ENCODE measurements around the gene MAP2K6.
"Not testable (repeated sequence)": the region's sequence is repeated elsewhere in the genome, so short reads cannot be mapped to it uniquely, and the experiment has no call there.

The MAP2K6 gene

DNA sequence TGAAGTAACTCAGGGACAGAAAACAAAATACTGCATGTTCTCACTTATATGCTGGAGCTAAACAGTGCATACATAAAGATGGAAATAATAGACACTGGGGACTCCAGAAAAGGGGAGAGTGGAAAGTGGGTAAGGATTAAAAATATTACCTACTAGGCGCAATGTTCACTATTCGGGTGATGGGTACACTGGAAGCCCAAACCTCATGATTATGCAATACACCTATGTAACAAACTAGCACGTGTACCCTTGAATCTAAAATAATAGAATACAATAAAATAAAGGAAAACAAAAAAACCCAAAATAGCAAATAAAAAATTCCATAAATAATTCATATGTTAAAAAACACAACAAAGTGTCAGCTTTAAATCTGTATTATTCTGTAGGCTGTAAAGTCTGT, 56.9 kb downstream of the MAP2K6 start:
- DNase-seq (no peak), ATAC-seq (replicated peaks) (no peak)
- H3K36me3 Mint-ChIP-seq (ENCODE audit: insufficient read depth), result peaks cover 3% of the 10 kb centered on the region
- peaks cover 14 to 32% of the 10 kb centered on the region in 2 donors for H3K4me1 Mint-ChIP-seq (ENCODE audit: low read depth in 2 of 2)
- H3K27me3 Mint-ChIP-seq, result no peaks in the 10 kb centered on the region
- peak overlapping the region in 1 of 2 donors; percentile 7 for H3K27ac Mint-ChIP-seq
- H3K9me3 Mint-ChIP-seq, result no peaks in the 10 kb centered on the region
- no peak overlapping the region for H3K4me3 Mint-ChIP-seq

DNA sequence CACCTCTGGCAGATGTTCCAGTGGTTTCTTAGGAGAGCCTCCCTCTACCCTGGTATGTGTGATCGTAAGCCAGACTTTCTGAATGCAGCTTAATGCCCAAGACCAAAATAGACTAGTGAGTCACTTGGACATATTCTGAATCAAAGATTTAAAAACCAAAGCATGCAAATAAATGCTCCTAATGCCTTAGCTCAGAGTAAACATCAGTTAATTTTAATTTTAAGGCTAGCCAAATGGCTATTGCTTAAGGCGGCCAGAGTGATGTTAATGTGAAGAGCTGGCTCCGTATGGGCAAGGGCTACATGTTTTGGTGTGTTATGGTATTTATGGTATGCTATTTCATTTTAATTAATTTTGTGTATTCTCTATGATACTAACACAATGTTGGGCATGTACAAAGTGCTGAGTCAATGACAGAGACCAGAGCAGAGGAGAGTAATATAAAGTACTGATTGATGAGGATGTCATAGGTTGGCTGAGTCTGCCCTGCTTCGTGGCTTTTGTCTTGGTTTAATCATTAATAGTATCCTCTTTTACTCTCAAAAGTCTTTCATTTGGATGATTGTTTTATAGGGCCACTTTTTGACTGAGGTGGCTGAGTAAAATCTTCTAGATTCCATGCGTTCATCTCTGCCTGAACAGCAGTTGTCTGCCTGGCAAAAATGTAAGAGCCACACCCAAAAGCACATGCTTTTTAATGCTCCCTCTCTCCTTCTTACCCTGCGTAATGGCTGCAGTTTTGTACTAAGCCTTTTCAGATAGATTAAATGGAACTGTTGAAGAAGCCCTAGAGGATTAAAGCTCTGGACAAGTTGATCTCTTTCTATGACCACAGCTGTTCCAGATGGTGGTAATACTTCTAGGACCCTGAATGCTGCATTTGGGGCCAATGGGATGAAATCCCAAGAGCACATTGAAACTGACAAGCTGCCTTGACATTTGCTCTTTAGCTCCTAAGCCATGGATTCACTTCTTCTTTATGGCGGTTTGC, 59.6 kb downstream of the MAP2K6 start:
- Mint-ChIP-seq H3K27me3 (no peaks in the 10 kb centered on the region), H3K9me3 (no peaks in the 10 kb centered on the region), H3K4me1 (ENCODE audit: low read depth in 2 of 2) (peaks cover 26 to 37% of the 10 kb centered on the region in 2 donors), H3K4me3 (no peak overlapping the region), H3K36me3 (ENCODE audit: insufficient read depth) (peaks cover 3% of the 10 kb centered on the region), H3K27ac (no peak overlapping the region)
- ATAC-seq (replicated peaks), result no peak
- DNase-seq, result no peak

DNA sequence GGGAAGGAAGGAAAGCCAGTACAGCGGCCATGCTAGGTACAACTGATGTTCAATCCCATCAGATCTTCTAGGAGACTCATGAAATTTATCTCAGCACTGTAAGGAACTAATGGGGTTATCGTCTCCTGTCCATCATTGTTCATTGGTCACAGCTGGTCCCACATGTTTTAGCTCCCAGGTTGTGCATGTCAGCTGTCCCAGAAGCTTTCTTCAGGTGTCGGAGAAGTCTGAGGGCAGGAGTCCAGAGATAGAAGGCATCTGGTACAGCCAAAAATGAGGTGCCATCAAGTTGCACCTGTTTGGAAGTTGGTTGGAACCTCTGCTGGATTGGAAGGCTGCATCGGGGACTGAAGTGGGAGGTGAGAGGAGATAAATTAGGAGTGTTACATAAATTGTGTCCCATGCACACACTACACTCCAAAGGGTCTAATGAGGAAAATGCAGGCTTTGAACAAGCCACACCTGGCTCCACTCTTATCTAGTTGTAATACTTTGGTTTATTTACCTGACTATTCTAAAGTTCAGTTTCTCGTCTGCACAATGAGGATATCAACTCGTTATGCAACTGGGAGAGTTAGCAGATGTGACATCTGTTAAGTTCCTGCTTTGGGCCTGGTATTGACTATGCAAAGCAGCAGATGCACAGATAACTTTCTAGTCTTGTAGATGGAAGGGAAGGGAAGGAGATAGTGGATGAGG, 62.9 kb downstream of the MAP2K6 start:
- Mint-ChIP-seq H3K27me3 (no peaks in the 10 kb centered on the region), H3K27ac (peak overlapping the region; percentile 0 to 3), H3K9me3 (no peaks in the 10 kb centered on the region), H3K36me3 (ENCODE audit: insufficient read depth) (peaks cover 5% of the 10 kb centered on the region), H3K4me3 (no peak overlapping the region), H3K4me1 (ENCODE audit: low read depth in 2 of 2) (peaks cover 23 to 33% of the 10 kb centered on the region in 2 donors)
- DNase-seq, result no peak
- ATAC-seq (replicated peaks), result no peak

DNA sequence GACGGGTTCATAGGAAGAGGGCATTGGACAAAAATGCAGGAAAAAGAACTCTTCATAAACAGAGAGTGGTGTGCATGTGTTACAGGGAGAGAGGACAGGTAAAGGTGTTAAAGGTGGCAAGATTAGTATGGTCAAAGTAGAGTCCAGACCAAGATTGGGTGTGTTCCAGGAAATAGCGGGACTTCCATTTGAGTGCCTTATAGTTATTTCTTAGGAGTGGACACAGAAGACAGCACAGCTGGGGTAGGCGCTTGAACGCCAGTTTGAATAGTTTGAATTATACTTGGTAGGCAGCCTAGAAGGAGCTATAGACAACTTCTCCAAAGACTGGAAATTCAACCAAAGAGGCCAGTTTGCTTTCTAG, 63.4 kb downstream of the MAP2K6 start:
- DNase-seq (no peak), ATAC-seq (replicated peaks) (no peak)
- Mint-ChIP-seq H3K9me3 (no peaks in the 10 kb centered on the region), H3K4me1 (ENCODE audit: low read depth in 2 of 2) (peaks cover 23 to 33% of the 10 kb centered on the region in 2 donors), H3K27ac (peak overlapping the region in 1 of 2 donors; percentile 3), H3K4me3 (no peak overlapping the region), H3K36me3 (ENCODE audit: insufficient read depth) (peaks cover 5% of the 10 kb centered on the region), H3K27me3 (no peaks in the 10 kb centered on the region)

DNA sequence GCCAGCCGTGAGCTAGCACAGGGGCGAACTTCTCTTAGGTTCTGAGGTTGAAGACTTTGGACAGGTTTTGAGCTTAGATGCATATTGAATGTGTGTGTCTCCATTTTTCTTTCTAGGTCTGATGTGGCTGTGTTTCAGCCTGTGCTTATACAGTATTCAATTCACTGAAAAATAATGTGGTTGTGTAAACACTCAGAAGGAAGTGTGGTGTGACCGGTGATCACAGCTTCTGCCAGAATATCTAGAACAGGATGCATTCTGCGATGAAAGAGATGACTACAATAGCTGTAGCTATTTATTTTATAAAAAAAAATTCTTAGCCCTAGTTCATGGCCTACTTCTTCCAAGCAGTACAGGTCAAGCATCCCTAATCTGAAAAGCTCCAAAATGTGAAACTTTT, 64.4 kb downstream of the MAP2K6 start:
- ATAC-seq (replicated peaks) (peak; percentile 78), DNase-seq (no peak)
- H3K27ac Mint-ChIP-seq, result peak overlapping the region; percentile 3 to 65
- H3K27me3 Mint-ChIP-seq, result no peaks in the 10 kb centered on the region
- H3K36me3 Mint-ChIP-seq (ENCODE audit: insufficient read depth), result peaks cover 5% of the 10 kb centered on the region
- peak overlapping the region in 1 of 2 donors; percentile 45 for H3K4me3 Mint-ChIP-seq
- H3K9me3 Mint-ChIP-seq, result no peaks in the 10 kb centered on the region
- peaks cover 21 to 29% of the 10 kb centered on the region in 2 donors for H3K4me1 Mint-ChIP-seq (ENCODE audit: low read depth in 2 of 2)

DNA sequence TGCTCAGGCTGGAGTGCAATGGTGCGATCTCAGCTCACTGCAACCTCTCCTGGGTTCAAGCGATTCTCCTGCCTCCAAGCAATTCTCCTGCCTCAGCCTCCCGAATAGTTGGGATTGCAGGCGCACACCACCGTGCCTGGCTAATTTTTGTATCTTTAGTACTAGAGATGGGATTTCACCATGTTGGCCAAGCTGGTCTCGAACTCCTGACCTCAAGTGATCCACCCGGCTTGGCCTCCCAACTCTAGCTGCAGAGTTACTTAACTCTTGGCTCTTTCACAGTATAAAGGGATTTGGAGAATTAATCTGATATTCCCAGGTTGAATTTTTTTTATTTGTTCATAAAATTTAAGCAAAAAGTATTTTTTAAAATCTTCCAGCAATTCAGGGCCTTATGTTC, 65.3 kb downstream of the MAP2K6 start:
- not testable (repeated sequence) for H3K27me3 Mint-ChIP-seq; H3K9me3 Mint-ChIP-seq; ATAC-seq (replicated peaks); H3K36me3 Mint-ChIP-seq (ENCODE audit: insufficient read depth); DNase-seq; H3K27ac Mint-ChIP-seq; H3K4me3 Mint-ChIP-seq
- peaks cover 20 to 35% of the 10 kb centered on the region in 2 donors for H3K4me1 Mint-ChIP-seq (ENCODE audit: low read depth in 2 of 2)

DNA sequence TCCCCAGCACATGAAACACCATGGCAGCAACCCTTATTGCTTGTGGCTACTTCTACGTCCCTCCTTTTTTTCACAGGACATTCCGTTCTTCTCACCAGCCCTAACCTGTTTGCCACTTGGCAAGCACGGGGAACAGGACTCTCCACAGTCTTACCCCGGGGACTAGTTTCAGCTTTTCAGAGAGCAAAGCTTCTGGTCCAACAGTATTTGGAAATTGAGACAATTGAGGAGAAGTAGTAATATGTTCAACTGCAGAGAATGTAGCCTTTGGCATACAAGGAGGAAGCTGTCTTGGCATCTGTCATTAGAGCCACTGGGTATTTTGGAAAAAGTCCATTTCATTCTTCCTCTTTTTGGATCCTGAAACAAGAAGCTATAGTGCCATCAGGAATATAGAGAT, 65.7 kb downstream of the MAP2K6 start:
- no peaks in the 10 kb centered on the region for H3K27me3 Mint-ChIP-seq
- H3K4me1 Mint-ChIP-seq (ENCODE audit: low read depth in 2 of 2), result peaks cover 21 to 39% of the 10 kb centered on the region in 2 donors
- H3K4me3 Mint-ChIP-seq, result no peak overlapping the region
- H3K9me3 Mint-ChIP-seq, result no peaks in the 10 kb centered on the region
- H3K27ac Mint-ChIP-seq, result no peak overlapping the region
- no peak for DNase-seq
- no peak for ATAC-seq (replicated peaks)
- peaks cover 5% of the 10 kb centered on the region for H3K36me3 Mint-ChIP-seq (ENCODE audit: insufficient read depth)

DNA sequence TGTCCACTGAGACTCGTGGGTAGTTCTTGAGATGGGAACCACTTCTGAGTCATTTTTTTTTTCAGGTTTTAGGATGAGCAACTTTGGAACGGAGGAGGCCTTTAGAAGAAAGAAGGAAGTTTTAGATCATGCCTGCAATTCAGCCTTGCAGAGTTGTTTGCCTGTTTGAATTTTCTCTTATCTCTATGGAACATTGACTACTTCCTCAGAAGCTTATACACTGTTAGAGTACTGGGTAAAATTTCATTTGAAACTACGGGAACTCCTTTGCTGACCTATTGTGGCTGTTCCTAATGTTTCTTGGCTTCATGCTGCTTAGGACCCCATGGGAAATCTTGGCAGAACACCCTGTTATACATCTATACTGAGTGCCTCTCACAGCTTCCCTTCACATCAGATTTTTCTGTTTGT, 70.8 kb downstream of the MAP2K6 start:
- no peak for DNase-seq
- Mint-ChIP-seq H3K4me3 (no peak overlapping the region), H3K27me3 (no peaks in the 10 kb centered on the region), H3K36me3 (ENCODE audit: insufficient read depth) (no peaks in the 10 kb centered on the region), H3K4me1 (ENCODE audit: low read depth in 2 of 2) (peaks cover 5 to 17% of the 10 kb centered on the region in 2 donors), H3K9me3 (no peaks in the 10 kb centered on the region), H3K27ac (no peak overlapping the region)
- ATAC-seq (replicated peaks), result no peak

DNA sequence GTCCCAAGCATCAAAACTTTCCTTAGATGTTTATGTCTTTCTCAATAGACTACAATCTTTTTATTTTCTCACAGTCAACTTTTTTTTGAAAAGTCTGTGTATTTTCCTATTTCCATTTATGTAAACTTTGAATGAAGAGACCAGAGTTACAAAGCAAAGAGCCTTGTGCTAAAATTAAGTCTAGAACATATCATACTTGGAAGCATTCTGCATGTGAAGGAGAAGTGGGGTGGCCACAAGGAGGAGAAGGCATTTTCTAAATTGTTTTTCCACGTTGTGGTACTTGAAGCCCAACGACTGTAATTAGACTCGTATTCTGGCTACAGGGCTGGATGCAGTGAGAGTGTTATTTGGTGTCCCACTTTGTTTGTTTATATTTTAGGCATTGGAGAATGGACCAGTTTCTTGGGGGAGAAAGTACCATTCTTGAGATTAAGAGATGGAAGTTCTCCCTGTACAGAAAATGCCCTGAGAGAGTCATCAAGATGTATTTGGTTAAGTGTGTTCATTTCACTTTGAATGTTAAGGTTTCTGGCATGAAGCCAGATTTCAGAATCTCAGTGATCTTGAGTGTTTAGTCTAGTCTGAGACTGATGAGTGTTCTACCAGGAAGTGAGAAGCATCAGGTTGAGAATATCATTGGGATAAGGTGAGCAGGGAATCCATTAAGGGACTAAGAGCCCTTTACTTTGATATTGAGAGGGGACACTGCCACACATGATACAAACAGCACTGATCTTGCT, 71.6 kb downstream of the MAP2K6 start:
- Mint-ChIP-seq H3K4me1 (ENCODE audit: low read depth in 2 of 2) (peaks cover 6 to 23% of the 10 kb centered on the region in 2 donors), H3K27ac (no peak overlapping the region), H3K36me3 (ENCODE audit: insufficient read depth) (no peaks in the 10 kb centered on the region), H3K4me3 (no peak overlapping the region), H3K9me3 (no peaks in the 10 kb centered on the region), H3K27me3 (no peaks in the 10 kb centered on the region)
- DNase-seq (no peak), ATAC-seq (replicated peaks) (no peak)

DNA sequence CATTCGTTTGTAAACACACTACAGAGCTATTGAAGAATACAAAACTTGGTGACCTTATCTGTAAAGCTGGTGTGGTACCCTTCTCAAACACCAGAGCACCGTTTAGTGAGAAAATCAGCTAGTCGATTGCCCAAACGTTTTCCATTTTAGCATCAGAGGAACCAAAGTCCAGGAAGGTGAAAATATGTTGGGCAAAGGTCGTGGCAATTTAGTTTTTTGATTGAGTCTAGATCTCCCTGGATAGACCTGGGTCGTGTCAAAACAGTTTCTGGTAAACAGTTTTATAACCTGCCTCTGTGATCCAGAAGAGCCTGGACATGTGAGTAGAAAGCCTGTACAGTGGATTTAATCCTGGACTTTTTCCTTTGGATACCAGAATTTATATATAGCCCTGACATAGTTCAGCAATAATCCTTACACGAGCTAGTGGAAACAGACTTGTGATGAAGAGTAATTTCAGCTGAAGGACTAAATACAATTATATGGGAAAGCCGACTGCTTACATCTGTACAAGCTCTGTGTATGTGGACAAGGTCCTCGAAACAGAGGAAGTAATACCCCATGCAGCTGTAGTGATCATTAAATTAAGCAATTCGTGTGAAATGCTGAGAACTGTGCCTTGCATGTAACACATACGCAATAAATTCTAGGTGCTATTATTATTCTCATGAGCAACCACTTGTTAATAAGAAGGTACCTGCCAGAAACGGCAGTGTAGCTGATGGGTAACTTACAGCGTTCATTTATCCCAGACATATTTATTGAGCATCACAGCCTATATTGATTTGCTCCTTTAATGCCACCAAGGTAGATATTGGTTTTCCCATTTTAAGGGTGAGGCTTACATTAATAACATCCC, 72.5 kb downstream of the MAP2K6 start:
- DNase-seq (no peak), ATAC-seq (replicated peaks) (no peak)
- no peak overlapping the region for H3K4me3 Mint-ChIP-seq
- peaks cover 6 to 28% of the 10 kb centered on the region in 2 donors for H3K4me1 Mint-ChIP-seq (ENCODE audit: low read depth in 2 of 2)
- H3K27me3 Mint-ChIP-seq, result no peaks in the 10 kb centered on the region
- H3K9me3 Mint-ChIP-seq, result no peaks in the 10 kb centered on the region
- no peak overlapping the region for H3K27ac Mint-ChIP-seq
- no peaks in the 10 kb centered on the region for H3K36me3 Mint-ChIP-seq (ENCODE audit: insufficient read depth)

DNA sequence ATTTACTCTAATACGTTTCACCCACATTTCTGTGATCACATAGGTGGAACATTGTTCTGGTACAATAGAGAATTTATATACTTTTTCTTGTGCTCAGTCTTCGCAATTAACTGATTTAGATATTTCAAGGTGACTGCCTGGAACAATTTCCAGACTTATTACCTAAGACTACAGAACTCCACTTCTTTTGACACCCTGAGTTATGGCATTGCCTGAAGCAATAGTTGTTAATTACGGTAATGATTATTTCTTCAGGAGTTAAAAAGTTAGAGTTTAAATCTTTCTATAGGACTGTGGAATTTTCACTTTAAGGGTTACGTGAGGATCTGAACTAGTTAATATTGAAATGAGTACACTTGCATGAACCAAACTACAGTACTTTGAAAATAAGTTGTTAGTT, 74.8 kb downstream of the MAP2K6 start:
- no peaks in the 10 kb centered on the region for H3K9me3 Mint-ChIP-seq
- H3K27ac Mint-ChIP-seq, result no peak overlapping the region
- no peaks in the 10 kb centered on the region for H3K27me3 Mint-ChIP-seq
- ATAC-seq (replicated peaks) (no peak), DNase-seq (no peak)
- H3K4me1 Mint-ChIP-seq (ENCODE audit: low read depth in 2 of 2), result peaks cover 10 to 32% of the 10 kb centered on the region in 2 donors
- H3K36me3 Mint-ChIP-seq (ENCODE audit: insufficient read depth), result no peaks in the 10 kb centered on the region
- no peak overlapping the region for H3K4me3 Mint-ChIP-seq

DNA sequence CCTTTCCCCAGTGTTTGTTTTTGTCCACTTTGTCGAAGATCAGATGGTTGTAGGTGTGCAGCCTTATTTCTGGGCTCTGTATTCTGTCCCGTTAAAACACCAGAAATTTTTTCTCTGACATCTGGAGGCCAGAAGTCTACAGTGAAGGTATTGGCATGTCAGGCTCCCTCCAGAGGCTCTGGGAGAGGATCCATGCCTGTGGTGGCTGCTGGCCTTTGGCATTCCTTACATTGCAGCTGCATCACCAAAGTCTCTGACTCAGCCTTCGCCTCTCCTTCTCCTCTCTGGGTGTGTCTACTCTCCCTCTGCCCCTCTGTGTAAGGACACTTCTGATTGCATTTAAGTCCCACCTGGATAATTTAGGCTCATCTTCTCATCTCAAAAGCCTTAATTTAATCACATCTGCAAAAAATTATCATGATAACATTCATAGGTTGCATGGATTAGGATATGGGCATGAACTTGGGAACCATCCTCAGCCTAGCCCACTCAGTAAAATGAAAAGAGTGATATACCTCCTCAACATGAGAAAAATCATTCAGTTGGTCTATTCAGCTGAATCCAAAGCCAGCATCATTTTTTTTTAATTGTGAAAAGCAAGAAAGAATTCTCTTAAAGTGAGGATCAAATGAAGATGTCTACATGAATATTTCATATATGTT, 78.0 kb downstream of the MAP2K6 start:
- no peak for DNase-seq
- Mint-ChIP-seq H3K4me1 (ENCODE audit: low read depth in 2 of 2) (peaks cover 15 to 30% of the 10 kb centered on the region in 2 donors), H3K4me3 (no peak overlapping the region), H3K27ac (peak overlapping the region in 1 of 2 donors; percentile 2), H3K36me3 (ENCODE audit: insufficient read depth) (no peaks in the 10 kb centered on the region), H3K27me3 (no peaks in the 10 kb centered on the region), H3K9me3 (no peaks in the 10 kb centered on the region)
- ATAC-seq (replicated peaks), result no peak
